ENCODE measurements around the gene ARHGEF2. TPM values are rescaled to one million over a fixed set of nuclear protein-coding genes. Genes with fewer than 3 reads are reported as not detected.

Gene ARHGEF2
- total and polyA plus RNA-seq, 5 donors from 2014 or later, result 16.1 to 108 (median 16.4) TPM

- Mint-ChIP-seq H3K4me3 (no peak overlapping the region), H3K27ac (peak overlapping the region in 2 of 3 donors; percentile 63 to 67), H3K27me3 (no peaks in the 10 kb centered on the region), H3K4me1 (peaks cover 0 to 10% (median under 1%) of the 10 kb centered on the region in 4 donors), H3K9me3 (no peaks in the 10 kb centered on the region), H3K36me3 (peaks cover 37% of the 10 kb centered on the region)
- Histone ChIP-seq H3K27me3 (ENCODE audit: control insufficient read depth, insufficient read depth, low read length) (no peaks in the 10 kb centered on the region), H3K4me1 (ENCODE audit: control insufficient read depth, insufficient read depth, low read length, poor library complexity, severe bottlenecking) (no peaks in the 10 kb centered on the region), H3K4me3 (ENCODE audit: low read depth, low read length) (no peak overlapping the region), H3K27ac (ENCODE audit: insufficient read depth, low read length, poor library complexity, severe bottlenecking) (no peak overlapping the region), H3K36me3 (ENCODE audit: control insufficient read depth, insufficient read depth, low read length) (peaks cover 93% of the 10 kb centered on the region), H3K9me3 (ENCODE audit: control insufficient read depth in 2 of 2, low read length in 2 of 2) (no peaks in the 10 kb centered on the region)
- no peak for ATAC-seq (ENCODE audit: low read depth in 2 of 2)
- DNase-seq, result no peak
Measured at GRCh38 chr1:155957411-155957915, 20.9 kb downstream of the ARHGEF2 start.

GRCh38 chr1:155954645-155955044 is 23.7 kb downstream of the ARHGEF2 start:
- H3K4me1 ChIP-seq (ENCODE audit: control insufficient read depth, insufficient read depth, low read length, poor library complexity, severe bottlenecking), result no peaks in the 10 kb centered on the region
- H3K27me3 Mint-ChIP-seq, result no peaks in the 10 kb centered on the region
- ATAC-seq (ENCODE audit: low read depth in 2 of 2) (no peak), DNase-seq (no peak)
- no peaks in the 10 kb centered on the region for H3K9me3 ChIP-seq (ENCODE audit: control insufficient read depth in 2 of 2, low read length in 2 of 2)
- no peaks in the 10 kb centered on the region for H3K27me3 ChIP-seq (ENCODE audit: control insufficient read depth, insufficient read depth, low read length)
- H3K36me3 Mint-ChIP-seq, result peaks cover 31% of the 10 kb centered on the region
- peak overlapping the region in 1 of 3 donors; percentile 46 for H3K27ac Mint-ChIP-seq
- H3K36me3 ChIP-seq (ENCODE audit: control insufficient read depth, insufficient read depth, low read length), result peaks cover 95% of the 10 kb centered on the region
- no peak overlapping the region for H3K4me3 Mint-ChIP-seq
- H3K4me3 ChIP-seq (ENCODE audit: low read depth, low read length), result no peak overlapping the region
- no peak overlapping the region for H3K27ac ChIP-seq (ENCODE audit: insufficient read depth, low read length, poor library complexity, severe bottlenecking)
- no peaks in the 10 kb centered on the region for H3K9me3 Mint-ChIP-seq
- peaks cover 0 to 2% (median under 1%) of the 10 kb centered on the region in 4 donors for H3K4me1 Mint-ChIP-seq

- H3K27me3 ChIP-seq (ENCODE audit: control insufficient read depth, insufficient read depth, low read length), result no peaks in the 10 kb centered on the region
- no peaks in the 10 kb centered on the region for H3K9me3 ChIP-seq (ENCODE audit: control insufficient read depth in 2 of 2, low read length in 2 of 2)
- ATAC-seq (ENCODE audit: low read depth in 2 of 2) (no peak), DNase-seq (no peak)
- H3K27me3 Mint-ChIP-seq, result no peaks in the 10 kb centered on the region
- peaks cover 0 to 4% (median under 1%) of the 10 kb centered on the region in 4 donors for H3K4me1 Mint-ChIP-seq
- H3K27ac Mint-ChIP-seq, result no peak overlapping the region
- peaks cover 87% of the 10 kb centered on the region for H3K36me3 ChIP-seq (ENCODE audit: control insufficient read depth, insufficient read depth, low read length)
- no peaks in the 10 kb centered on the region for H3K9me3 Mint-ChIP-seq
- H3K36me3 Mint-ChIP-seq, result peaks cover 28% of the 10 kb centered on the region
- no peak overlapping the region for H3K4me3 Mint-ChIP-seq
- H3K27ac ChIP-seq (ENCODE audit: insufficient read depth, low read length, poor library complexity, severe bottlenecking), result no peak overlapping the region
- no peak overlapping the region for H3K4me3 ChIP-seq (ENCODE audit: low read depth, low read length)
- H3K4me1 ChIP-seq (ENCODE audit: control insufficient read depth, insufficient read depth, low read length, poor library complexity, severe bottlenecking), result peaks cover 2% of the 10 kb centered on the region
Measured at GRCh38 chr1:155952505-155952890, 25.8 kb downstream of the ARHGEF2 start.

GRCh38 chr1:155951753-155952504 is 26.4 kb downstream of the ARHGEF2 start:
- Histone ChIP-seq H3K4me3 (ENCODE audit: low read depth, low read length) (no peak overlapping the region), H3K36me3 (ENCODE audit: control insufficient read depth, insufficient read depth, low read length) (peaks cover 87% of the 10 kb centered on the region), H3K27me3 (ENCODE audit: control insufficient read depth, insufficient read depth, low read length) (no peaks in the 10 kb centered on the region), H3K9me3 (ENCODE audit: control insufficient read depth in 2 of 2, low read length in 2 of 2) (no peaks in the 10 kb centered on the region), H3K27ac (ENCODE audit: insufficient read depth, low read length, poor library complexity, severe bottlenecking) (no peak overlapping the region), H3K4me1 (ENCODE audit: control insufficient read depth, insufficient read depth, low read length, poor library complexity, severe bottlenecking) (peaks cover 8% of the 10 kb centered on the region)
- H3K9me3 Mint-ChIP-seq, result no peaks in the 10 kb centered on the region
- H3K4me1 Mint-ChIP-seq, result peaks cover 3 to 9% (median 5%) of the 10 kb centered on the region in 4 donors
- H3K36me3 Mint-ChIP-seq, result peaks cover 22% of the 10 kb centered on the region
- no peaks in the 10 kb centered on the region for H3K27me3 Mint-ChIP-seq
- ATAC-seq (ENCODE audit: low read depth in 2 of 2) (no peak), DNase-seq (no peak)
- no peak overlapping the region for H3K4me3 Mint-ChIP-seq
- H3K27ac Mint-ChIP-seq, result peak overlapping the region in 1 of 3 donors; percentile 46

- Histone ChIP-seq H3K4me1 (ENCODE audit: control insufficient read depth, insufficient read depth, low read length, poor library complexity, severe bottlenecking) (peaks cover 19% of the 10 kb centered on the region), H3K36me3 (ENCODE audit: control insufficient read depth, insufficient read depth, low read length) (peaks cover 81% of the 10 kb centered on the region), H3K27ac (ENCODE audit: insufficient read depth, low read length, poor library complexity, severe bottlenecking) (no peak overlapping the region), H3K27me3 (ENCODE audit: control insufficient read depth, insufficient read depth, low read length) (no peaks in the 10 kb centered on the region), H3K9me3 (ENCODE audit: control insufficient read depth in 2 of 2, low read length in 2 of 2) (no peaks in the 10 kb centered on the region), H3K4me3 (ENCODE audit: low read depth, low read length) (no peak overlapping the region)
- Mint-ChIP-seq H3K9me3 (no peaks in the 10 kb centered on the region), H3K27ac (no peak overlapping the region), H3K4me3 (no peak overlapping the region), H3K4me1 (peaks cover 11 to 20% (median 15%) of the 10 kb centered on the region in 4 donors), H3K27me3 (no peaks in the 10 kb centered on the region), H3K36me3 (peaks cover 27% of the 10 kb centered on the region)
- ATAC-seq (ENCODE audit: low read depth in 2 of 2) (no peak), DNase-seq (no peak)
Measured at GRCh38 chr1:155950829-155951228, 27.5 kb downstream of the ARHGEF2 start.

- Histone ChIP-seq H3K27me3 (ENCODE audit: control insufficient read depth, insufficient read depth, low read length) (no peaks in the 10 kb centered on the region), H3K4me3 (ENCODE audit: low read depth, low read length) (no peak overlapping the region), H3K27ac (ENCODE audit: insufficient read depth, low read length, poor library complexity, severe bottlenecking) (no peak overlapping the region), H3K36me3 (ENCODE audit: control insufficient read depth, insufficient read depth, low read length) (peaks cover 52% of the 10 kb centered on the region), H3K4me1 (ENCODE audit: control insufficient read depth, insufficient read depth, low read length, poor library complexity, severe bottlenecking) (peaks cover 33% of the 10 kb centered on the region), H3K9me3 (ENCODE audit: control insufficient read depth in 2 of 2, low read length in 2 of 2) (no peaks in the 10 kb centered on the region)
- Mint-ChIP-seq H3K4me1 (peaks cover 11 to 47% (median 27%) of the 10 kb centered on the region in 4 donors), H3K4me3 (no peak overlapping the region), H3K9me3 (no peaks in the 10 kb centered on the region), H3K27me3 (no peaks in the 10 kb centered on the region), H3K36me3 (peaks cover 17% of the 10 kb centered on the region), H3K27ac (peak overlapping the region; percentile 48 to 93 (median 59))
- ATAC-seq (ENCODE audit: low read depth in 2 of 2) (no peak), DNase-seq (no peak)
Measured at GRCh38 chr1:155947741-155948140, 30.6 kb downstream of the ARHGEF2 start.

GRCh38 chr1:155947292-155947691 is 31.1 kb downstream of the ARHGEF2 start:
- Mint-ChIP-seq H3K9me3 (no peaks in the 10 kb centered on the region), H3K36me3 (peaks cover 14% of the 10 kb centered on the region), H3K4me3 (peak overlapping the region in 2 of 4 donors; percentile 69 to 83), H3K4me1 (peaks cover 11 to 50% (median 27%) of the 10 kb centered on the region in 4 donors), H3K27ac (peak overlapping the region; percentile 93 to 97 (median 94)), H3K27me3 (no peaks in the 10 kb centered on the region)
- DNase-seq (no peak), ATAC-seq (ENCODE audit: low read depth in 2 of 2) (no peak)
- no peak overlapping the region for H3K4me3 ChIP-seq (ENCODE audit: low read depth, low read length)
- no peaks in the 10 kb centered on the region for H3K27me3 ChIP-seq (ENCODE audit: control insufficient read depth, insufficient read depth, low read length)
- H3K9me3 ChIP-seq (ENCODE audit: control insufficient read depth in 2 of 2, low read length in 2 of 2), result no peaks in the 10 kb centered on the region
- H3K27ac ChIP-seq (ENCODE audit: insufficient read depth, low read length, poor library complexity, severe bottlenecking), result peak overlapping the region; percentile 87
- H3K4me1 ChIP-seq (ENCODE audit: control insufficient read depth, insufficient read depth, low read length, poor library complexity, severe bottlenecking), result peaks cover 33% of the 10 kb centered on the region
- H3K36me3 ChIP-seq (ENCODE audit: control insufficient read depth, insufficient read depth, low read length), result peaks cover 47% of the 10 kb centered on the region

Measured in CD4-positive, CD25-positive, alpha-beta regulatory T cell (primary cell).